HG02623 (cell line): ENCODE results near the gene CTNNA3.
A peak's percentile ranks its signal among the peaks of the same experiment; 100 is the strongest.

ENCODE experiments used
- ATAC-seq: cut with Tn5 transposase; IDR thresholded peaks from one replicate; pipeline ENCODE4 v1.9.1; 2021; ENCODE audit warnings: moderate library complexity; ENCODE audit not compliant: unreplicated experiment

CTNNA3 gene

DNA sequence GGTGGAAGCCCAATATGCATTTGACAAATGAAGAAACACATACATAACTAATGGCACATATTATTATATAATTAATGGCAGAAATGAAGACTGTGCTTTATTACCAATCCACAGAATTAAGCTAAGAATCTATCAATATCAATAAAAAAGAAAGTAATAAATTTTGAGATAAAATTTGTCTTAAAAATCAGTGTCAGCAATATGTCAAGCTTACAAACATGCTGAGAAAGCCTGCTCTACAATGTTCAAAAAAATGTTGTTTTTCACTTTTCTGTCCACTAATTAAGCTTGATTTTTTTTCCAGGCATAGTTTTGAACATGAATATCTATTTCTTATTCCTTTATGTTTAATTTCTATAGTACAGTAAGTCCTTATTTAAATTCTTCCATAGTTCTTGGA is 1491.2 kb downstream of the CTNNA3 start:
- ATAC-seq, result no peak

DNA sequence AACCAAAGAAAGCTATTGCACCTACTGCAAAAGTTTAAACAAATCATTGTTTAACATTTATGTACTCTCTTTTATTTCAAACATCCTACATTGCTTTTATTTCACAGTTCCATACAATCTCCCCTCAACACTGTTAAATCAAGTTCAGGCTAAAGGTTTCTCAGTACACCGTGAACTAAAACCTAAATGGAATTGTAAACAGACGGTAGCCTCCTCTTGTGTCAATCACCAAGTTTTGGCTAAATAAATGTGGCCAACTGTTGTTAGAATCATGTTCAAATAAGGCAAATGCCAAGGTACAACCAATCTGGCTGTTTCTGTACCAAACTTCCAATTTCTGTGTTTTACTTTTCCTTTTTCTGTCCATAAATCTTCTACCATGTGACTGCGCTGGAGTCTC is 1493.9 kb downstream of the CTNNA3 start:
- no peak for ATAC-seq

DNA sequence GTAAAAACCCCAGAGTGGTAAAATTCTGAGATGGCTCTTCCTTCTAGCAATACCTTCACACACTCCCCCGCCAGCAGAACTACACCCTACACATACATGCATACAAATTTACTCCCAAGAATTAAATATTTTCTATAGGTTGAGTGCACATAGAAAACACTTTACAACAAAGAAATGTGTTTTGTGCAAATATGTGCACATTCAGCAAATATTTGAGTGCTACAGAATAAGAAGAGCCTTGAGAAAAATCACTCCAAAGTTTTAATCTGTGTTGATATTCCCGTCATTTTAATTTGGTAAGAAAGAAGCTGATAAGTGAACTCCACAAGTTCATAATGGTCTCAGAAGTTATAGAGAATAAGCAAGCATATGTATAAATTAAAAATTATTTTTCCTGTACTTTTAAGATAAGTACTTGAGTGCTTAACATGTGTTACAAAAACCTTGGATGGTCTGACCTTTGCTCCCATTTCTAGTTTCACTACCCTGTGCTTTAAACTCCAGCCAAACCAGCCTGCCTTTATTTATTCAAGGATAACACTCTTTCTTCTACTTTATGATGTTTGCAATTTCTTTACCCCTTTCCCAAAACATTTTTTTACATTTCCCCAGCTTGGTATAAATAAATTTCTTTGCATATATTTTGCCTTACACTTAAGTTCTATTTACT is 1503.7 kb downstream of the CTNNA3 start:
- no peak for ATAC-seq

DNA sequence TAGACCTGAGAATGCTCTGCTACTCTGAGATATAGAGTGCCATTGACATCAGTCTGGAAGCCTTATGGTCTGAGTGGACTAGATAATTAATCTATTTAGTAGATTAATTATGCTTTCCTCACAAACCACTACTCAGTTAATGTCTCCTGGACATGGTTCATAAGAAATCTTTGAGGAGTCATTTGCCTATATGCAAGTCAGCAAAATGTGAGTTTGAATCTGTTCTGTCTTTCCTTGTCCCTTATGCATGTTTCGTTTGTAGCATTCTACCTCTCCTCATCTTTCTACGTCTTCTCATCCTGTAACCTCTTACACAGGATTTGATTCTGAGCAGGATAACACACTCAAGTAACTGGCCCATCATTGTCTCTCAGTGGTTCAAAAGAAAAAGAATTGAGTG is 1505.6 kb downstream of the CTNNA3 start:
- no peak for ATAC-seq

DNA sequence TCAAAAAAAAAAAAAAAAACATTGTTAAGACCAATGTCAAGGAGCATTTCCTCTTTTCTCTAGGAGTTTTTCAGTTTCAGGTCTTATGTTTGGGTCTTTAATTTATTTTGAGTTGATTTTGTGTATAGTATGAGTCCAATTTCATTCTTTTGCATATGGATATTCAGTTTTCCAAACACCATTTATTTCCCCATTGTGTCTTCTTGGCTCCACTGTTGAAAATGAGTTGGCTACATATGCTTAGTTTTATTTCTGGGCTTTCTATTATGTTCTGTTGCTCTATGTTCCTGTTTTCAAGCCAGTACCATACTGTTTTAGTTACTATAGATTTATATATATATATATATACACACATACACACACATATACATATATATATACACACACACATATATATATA is 1506.7 kb downstream of the CTNNA3 start:
- ATAC-seq, result no peak

DNA sequence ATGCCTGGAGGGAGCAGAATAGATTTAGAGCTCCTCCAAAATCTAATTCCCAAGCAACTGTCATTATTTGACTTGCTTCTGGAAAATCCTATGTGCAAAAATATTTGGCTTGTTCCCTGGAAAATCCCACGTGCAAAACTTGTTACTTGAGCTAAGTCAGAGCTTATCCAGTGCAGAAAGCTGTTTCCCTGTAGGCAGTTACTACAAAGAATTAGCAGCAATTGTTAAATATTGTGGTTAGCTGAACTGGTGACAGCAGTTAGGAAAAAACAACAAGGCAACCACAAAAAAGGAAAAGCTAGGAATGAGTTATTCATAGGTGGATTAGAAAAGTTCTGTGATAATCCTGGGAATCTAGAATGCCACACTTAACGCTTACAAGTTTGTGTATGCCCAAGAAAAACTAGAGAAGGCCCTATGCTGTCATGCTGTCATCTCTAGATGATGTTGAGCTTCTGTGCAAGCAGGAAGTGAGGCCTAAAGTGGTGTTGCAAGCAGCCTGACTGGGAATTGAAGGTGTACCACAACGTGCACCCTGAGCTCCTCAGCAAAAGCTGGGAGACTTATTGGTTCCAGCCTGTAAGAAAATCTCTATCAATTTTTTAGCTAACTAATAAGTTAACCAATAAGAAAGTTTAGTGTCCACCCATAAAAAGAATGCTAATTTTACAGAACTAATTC is 1508.8 kb downstream of the CTNNA3 start:
- no peak for ATAC-seq

DNA sequence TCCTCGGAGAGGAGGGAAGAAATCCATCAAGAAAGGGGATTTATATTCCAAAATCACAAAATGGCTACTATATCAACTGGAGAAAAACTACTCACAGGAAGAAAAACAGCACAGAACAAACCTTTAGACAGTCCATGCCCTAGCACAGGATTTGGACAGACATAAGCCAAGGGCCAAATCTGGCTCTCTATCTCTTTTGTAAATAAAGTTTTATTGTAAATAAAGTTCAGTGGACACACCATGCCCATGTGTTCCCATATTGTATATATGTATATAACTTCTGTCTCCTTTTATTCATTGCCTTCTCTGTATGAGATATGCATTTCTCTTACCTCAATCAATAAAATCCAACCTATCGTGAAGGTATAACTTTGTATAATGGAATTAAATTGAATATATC is 1513.0 kb downstream of the CTNNA3 start:
- ATAC-seq, result no peak

DNA sequence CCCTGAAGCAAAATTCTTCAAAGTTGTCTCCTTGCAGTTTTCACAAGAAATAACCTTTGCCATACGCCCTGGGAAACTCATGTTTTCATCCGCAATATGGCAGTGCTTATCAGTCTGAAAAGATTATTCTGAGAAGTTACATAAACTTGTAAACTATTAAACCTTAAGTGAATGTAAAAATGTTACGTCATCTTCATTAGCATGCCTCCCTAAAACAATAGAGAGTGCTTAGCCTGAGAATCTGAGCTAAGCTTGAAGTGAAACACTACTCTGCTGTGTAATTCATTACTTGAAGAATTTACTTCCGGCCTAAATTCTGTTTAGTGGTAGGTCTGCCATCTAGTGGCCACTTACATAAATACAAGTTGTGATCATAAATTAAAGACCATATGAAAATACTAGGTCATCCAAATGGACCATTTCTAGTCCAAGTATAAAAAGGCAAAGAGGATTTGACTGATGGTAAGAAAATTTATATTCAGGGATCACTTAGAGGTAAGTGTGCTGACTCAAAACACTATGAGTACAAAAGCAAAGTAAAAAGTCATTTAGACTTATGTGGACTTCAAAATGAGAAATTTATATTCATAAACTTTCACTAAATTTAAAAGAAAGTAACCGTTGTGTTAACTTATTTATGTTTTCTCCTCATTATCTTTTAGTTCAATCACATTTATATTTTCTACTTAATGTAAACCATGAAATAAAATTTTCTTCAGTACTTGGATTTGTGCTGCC is 1515.2 kb downstream of the CTNNA3 start:
- peak; percentile 87 for ATAC-seq

DNA sequence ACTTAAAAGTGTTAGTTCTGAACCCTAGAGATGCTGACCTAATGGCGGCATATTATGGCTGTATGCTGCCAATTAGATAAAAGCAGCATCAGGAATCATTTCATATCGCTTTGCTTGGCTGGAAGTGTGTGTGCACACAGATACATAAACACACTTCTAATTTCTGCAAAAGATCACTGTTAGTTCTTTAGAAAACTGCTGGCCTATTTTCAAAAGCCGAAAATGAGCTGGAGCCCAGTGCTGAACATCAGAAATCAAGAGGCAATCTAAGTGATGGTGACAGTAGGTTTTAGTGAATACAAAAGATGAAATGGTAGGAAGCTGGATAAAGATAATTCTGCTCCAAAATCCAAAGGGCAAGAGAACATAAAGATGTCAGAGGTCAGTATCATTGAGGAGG is 1516.0 kb downstream of the CTNNA3 start:
- ATAC-seq, result no peak

DNA sequence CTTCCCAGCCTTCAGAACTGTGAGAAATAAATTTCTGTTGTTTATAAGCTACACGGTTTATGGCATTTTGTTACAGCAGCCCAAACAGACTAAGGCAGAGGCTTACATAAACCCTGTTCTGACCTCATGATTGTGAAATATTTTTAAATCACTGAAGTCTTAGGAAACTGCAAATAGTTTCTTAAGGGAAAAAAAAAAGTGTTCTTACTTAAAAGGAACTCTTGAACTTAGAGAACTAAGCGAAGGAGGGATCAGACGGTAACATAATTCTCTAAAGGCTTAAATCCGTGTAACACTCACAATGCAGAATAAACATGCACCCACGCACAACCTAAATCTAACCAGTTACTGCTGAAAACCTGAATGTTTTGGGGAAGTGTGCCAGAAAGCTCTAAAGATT is 1519.2 kb downstream of the CTNNA3 start:
- ATAC-seq, result no peak

DNA sequence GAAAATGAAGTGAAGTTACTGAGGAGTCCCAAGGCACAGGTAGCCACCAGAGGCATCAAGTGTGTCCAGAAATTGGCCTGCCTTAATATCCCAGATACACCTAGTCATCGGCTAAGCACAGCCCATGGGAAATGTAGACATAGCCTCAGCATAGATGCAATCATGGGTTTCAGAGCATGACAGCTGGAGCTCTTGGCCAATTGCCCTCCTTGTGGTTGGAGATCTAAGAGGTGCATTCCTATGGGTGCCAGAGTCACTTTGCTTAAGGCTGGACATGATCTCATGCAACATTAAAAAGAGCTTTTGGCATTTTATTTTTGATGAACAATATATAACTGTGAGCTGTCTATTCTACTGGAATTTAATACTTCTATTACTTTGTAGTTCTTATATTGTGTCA is 1528.2 kb downstream of the CTNNA3 start:
- ATAC-seq, result no peak

DNA sequence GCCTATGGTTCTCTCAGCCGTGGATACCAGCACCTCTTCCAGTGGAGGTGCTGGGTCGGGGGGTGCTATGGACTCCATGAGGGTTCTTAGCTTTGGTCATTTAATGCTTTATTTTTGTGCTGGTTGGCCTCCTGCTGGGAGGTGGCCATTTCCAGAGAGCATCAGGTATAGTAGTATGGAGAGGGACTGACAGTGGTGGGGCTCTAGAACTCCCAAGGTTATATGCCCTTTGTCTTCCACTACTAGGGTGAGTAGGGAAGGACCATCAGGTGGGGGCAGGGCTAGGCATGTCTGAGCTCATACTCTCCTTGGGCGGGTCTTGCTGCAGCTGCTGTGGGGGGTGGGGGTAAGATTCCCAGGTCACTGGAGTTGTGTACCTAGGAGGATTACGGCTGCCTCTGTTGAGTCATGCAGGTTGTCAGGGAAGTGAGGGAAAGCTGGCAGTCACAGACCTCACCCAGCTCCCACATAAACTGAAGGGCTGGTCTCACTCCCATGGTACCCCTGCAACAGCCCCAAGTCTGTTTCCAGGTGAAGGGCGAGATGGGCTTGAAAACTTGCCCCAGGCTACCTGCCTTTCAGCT is 1533.3 kb downstream of the CTNNA3 start:
- ATAC-seq, result no peak

DNA sequence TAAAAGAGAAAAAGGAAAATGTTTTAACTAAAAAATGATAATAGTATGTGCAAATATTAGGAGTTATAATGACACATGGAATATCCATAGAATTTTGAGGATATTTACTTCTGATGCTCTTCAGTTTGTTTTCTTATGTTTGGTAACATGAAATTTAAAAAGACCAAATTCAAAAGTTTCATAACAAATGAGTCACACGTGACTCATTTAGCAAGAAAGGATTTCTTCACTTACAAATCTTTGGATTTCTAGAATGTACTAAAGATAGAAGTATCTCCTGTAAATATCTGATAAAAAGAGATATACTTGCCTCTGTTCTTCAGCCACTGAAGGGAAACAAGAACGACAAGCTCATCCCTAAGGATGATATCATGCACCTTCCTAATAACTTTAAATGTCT is 1544.6 kb downstream of the CTNNA3 start:
- no peak for ATAC-seq

DNA sequence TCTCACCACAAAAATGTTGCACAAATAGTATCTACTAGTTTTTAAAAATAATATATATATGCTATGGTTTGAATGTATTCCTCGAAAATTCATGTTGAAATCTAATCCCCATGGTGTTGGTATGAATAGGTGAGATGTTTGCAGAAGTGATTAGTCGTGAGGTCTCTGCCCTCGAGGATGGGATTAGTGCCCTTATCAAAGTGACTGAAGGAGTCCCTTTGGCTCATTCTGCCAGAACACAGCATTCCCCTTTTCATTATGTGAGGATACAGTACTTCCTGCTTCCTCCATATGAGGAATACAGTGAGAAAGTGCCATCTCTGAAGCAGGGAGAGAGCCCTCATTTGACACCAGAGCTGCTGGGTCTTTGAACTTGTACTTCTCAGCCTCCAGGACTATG is 1547.7 kb downstream of the CTNNA3 start:
- no peak for ATAC-seq

DNA sequence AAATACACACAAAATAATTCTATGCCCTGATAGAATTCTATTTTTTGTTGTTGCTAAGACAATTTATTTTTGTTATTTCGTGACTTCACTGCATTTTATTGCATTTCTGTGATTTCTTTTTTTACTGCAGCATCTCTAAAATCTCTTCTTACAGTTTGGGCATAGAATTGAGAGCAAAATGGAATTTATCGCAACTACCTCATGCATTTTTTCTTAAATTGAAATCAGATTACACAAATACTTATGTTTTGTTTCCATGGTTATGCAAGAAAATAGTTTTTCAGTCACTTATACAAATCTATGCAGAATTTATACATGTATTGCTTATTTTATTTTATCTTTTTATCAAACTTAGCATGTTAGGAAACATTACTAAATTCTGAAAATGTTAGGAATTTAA is 1552.0 kb downstream of the CTNNA3 start:
- ATAC-seq, result no peak

DNA sequence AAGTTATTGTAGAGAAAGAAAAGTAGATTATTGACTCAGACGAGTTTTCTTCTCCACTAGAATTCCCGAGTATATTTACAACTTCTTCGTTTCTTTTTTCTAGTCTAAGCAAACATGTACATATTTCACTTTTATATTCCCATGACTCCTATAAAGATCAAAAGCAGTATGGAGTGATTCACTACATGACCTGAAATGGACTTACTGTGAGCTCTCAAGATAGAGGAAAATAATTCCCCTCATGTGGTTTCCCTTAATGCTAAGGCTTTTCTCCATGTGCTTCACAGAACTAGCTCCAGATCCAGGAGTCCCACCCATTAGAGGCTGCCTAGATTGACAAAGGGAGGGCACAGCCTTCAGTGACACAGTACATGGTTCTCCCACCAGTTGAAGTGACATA is 1593.2 kb downstream of the CTNNA3 start:
- no peak for ATAC-seq

DNA sequence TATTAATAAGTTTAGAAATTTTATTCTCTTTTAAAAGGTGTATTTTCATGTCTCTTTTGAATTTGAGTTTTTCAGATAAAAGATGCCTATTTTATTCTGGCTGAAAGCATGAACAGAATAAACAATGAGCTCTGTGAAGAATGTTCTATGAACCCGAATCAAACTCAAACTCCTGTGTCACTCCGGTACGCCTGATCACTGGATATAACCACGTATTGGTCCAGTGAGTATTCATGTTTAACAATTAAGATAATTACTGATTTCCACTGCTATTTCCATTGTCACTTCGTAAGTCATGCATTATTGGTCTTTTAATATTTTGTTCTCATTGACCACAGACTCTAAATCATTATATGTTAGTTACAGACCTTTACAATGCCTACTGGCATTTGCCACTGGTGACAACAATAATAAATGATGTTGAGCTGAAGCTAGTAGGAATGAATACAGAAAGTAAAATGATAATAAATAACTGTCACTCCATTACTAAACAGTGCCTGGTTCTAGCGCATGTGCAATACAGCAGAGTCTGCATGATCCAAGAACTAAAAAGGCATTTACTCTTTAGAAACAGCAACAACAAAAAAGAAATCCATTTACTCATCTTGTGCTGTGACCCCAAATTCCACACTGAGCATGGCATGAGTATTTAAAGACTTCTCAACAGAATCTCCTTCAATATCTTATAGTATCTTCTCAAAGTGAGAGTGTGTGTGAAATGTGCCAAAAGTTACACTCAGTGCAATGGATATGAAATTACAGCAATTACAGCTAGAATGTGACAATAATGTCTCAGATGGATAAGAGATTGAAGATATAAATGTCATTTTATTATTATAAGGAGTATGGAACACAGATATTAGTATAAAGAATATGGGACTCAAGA is 1597.2 kb downstream of the CTNNA3 start:
- ATAC-seq, result no peak

DNA sequence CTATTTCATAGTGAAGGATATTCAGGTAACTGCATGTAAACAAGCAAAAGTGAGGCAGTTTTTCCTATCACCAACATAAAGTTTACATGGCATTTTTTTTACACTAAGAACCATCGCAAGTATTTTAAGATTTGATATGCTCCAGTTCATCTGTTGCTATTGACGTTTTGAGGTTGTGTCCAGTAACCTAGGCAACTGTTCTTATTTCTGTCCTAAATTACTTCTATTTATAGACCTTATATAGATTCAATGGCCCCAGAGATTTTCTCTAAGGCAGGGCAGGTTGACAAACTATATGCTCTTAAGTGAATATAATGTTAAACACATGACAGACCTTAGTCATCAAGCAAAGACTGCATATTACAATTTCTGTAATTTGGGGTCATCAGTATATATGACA is 1600.4 kb downstream of the CTNNA3 start:
- no peak for ATAC-seq

DNA sequence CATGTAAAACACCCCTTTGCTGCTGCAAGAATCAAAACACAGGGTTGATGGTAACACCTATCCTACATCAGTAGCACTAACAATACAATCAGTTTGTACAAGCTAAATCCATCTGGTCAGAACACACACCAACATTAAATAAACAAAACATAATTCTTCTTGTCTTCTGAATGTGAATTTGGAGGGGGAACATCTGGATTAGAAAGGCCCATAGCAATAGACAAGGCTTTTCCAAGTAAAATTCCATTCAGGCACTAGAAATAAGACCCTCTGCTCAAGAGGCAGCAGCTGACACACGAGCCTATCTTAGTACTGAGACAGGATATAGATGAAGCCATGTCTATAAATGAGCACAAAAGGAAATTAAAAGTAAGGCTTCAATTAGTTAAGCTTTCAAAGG is 1610.1 kb downstream of the CTNNA3 start:
- no peak for ATAC-seq

DNA sequence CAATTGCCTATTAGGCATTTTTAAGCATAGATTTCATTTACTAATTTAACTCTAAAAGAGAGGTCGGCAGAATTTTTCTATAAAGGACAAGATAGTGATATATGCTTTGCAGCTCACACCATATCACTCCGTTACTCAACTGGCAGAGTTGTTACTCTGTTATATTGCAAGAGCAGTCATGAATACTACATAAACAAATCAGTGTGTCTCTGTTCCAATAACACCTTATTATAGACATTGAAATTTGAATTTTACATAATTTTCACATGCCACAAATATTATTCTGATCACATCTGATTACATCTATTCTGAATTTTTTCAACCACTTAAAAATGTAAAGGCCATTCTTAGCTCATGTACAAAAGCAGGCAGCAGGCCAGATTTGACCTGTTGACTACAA is 1624.1 kb downstream of the CTNNA3 start:
- ATAC-seq, result no peak

DNA sequence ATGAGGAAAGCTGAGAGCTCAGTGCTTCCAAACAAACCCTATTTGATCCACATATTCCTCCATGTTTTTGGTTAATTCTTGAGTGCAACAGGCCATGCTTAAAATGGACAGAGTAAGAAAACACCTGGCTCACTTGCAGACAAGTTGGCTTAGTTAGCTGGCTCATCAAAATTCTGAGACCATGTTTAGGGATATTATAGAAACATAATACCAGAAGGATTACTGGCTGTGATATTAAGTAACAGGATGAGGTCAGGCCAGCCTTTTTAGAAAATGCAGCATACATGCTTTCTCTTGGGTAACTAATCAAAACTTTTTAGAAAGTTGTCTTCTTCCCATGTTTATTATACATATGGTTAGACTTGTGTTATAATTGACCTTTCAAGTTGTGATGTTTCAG is 1637.4 kb downstream of the CTNNA3 start:
- no peak for ATAC-seq
